Renal cortical epithelial cell (primary cell): Measurements from ENCODE around the gene VSIG2. TPM values are rescaled to one million over a fixed set of nuclear protein-coding genes. Genes with fewer than 3 reads are reported as not detected.

Experiments
- DNase-seq: peaks from one replicate; pipeline ENCODE4 v3.0.0-alpha.2; 2011; ENCODE audit warnings: low read depth
- total RNA-seq: library from RNA; depleted of rRNA; stranded (reverse); fragments of >200 nt; gene quantifications from 2 replicates; pipeline ENCODE4 v1.2.3, GENCODE V29; 2014

The VSIG2 gene
- total RNA-seq, 1 donor from 2014 or later, result 0.10 TPM

DNA sequence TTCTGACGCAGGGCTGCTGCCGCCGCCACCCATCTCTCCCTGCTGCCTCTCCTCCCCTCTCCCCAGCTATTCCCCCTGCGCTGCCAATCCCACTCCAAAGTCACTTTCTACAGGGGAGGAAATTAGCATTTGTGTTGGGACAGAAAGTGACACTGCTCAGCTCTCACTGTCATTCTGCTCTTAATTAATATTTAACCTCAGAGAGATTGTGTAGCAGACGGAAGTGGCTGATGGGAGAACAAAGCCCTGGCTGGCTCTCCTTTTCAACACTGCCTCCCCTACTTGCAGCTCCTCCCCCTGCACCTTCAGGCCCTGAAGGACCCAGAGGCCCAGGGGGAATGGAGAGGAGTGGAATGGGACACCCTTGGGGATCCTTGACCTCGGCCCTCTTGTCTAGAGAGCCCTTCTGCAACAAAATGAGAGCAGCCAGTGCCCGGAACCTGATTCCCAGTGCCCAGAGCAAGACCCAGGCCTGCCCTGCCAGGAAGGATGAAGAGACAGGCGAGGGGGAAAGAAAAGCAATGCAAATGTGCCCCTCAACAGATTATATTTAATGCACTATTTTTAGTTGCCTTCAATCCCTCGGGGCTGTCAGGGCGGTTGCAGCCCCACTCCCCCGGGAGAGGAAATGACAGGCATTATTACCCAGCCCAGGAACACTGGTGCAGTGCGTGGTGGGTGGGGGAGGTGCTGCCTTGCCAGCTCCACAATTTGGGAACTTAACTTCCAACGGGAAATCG, 26.9 kb downstream of the VSIG2 start:
- no peak for DNase-seq

DNA sequence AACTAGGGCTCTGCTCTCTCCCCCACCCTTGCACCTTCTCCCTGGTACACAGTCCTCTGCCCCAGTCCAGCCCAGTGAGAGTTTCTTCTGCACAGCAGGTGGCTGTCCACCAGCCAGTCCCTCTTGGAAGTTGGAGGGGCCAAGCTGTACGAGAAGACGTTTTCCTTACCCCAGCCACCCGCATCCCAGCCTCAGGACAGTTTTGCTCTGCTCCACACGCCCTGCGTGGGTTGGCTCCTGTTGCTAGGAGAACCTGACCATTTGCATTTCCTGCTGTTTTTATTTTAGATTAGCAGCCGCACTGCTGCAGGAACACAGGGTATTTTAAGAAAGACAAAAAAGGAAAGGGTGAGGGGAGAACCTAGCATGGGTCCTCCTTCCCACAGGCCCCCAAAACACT, 29.9 kb downstream of the VSIG2 start:
- DNase-seq, result no peak

DNA sequence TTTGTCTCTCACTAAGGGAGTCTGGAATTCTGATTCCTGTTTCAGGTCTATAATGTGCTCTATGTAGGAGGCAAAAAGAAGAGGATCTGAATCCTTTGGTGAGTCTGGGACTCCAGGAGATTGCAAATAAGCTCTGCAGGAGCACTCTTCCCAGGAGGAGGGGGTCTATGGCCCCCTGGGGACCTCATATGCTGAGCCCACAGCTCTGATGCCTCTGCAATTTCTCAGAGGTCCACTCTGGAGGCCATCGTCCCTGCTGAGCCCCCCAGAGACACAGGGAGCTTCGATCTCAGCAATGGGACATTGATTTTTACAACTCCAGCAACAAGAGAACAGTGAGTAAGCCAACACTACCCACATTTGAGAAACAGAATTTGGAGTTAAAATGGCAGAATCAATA, 32.5 kb downstream of the VSIG2 start:
- no peak for DNase-seq

DNA sequence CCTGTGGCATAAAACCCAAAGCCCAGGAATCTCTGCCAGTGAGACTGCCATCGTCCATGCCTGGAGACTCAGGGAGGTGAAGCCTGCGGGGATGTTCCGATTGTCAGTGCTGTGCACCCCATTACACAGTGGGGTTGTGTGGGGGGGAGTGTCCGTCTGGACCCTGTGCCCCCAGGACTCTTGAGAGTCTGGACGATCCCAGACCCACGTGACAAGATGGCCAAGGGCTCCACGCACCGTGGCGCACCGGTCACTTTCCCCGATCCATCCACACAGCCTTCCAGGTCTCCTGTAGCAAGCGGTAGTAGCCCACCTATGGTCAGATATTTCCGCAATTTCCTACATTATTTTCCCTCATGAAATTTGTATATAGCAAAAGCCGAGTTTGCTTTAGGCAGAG, 33.3 kb downstream of the VSIG2 start:
- no peak for DNase-seq

DNA sequence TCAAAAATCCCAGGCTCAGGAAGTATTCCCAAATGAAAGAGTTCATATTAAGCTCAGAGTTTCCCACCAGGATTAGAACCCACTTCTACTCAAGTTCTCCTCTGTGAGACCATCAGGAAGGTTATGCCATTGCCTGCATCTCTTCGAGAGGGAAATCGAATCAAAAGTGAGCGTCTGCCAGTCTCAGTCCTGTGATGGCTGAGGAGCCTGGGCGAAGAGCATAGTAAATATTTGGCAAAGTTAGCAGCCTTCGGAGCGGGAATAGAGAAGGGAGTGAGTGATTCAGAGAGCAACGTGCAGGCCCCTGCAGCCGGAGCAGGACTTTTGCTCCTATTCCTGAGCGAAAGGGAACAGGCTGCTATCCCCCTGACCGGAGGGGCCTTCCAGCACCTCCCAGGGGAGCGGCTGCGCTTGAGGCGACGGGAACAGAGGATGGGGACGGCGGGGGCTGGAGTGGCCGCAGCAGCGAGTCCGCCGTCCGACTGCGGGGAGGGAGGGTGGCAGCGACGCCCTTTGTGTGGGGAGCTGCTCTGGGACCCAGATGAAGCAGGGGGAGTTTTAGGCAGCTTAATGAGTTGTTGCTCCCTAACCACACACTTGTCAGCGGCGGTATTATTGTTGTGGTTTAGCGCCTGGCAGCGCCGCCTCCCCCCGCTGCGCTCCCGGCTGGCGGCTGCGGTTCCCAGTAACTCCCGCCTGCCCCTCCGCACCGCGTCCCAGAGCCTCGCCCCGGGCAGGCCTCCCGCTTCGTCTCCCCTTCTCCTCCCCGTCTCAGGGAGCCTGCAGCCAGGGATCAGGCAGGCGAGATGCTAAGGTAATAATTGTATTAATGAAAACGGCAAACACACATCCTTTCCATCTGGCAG, 34.0 kb downstream of the VSIG2 start:
- DNase-seq, result peak; percentile 34

DNA sequence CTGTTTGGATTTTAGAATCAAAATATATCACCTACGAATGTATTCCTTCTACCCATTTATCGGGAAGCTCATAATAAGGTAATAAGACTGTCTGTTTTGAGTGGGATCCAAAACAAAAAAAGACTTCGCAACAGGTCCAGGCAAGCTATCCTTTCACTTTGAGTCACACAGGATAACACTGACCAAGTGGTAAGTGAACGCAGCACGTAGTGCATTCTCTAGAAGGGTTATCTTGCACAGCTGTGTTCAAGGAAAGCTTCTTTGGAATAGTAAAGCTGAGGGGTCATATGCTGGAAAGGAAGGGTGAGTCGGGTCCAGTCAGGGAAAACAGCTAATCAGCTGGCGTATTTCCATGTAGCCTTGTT, 34.7 kb downstream of the VSIG2 start:
- DNase-seq, result peak; percentile 13

DNA sequence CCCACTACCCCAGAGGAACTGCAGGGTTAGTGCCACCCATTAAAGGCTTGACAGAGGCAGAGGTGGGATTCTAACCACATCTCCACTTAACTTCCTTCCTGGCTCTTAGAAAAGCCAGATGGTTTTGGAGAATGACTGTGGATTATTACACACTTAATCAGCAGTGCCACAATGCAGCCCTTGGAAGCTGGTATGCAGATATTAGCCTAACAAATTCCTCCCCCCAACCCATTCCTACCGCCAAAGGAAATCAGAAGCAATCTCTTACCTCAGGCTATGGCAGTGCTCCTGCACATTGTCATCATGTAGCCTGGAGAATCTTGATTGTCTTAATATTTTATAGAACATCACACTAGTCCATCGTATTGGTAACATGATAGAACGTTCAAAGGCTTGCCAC, 35.5 kb downstream of the VSIG2 start:
- DNase-seq, result peak; percentile 40

DNA sequence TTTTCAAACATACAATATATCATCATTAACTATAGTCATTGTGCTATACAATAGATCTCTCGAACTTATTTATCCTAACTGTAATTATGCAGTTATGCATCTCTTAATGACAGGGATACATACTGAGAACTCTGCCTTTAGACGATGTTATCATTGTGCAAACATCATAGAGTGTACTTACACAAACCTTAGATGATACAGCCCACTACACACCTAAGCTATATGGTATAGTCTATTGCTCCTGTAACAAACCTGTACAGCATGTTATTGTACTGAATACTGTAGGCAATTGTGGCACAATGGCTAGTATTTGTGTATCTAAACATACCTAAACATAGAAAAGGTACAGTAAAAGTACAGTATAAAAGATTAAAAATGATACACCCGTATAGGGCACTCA, 39.7 kb downstream of the VSIG2 start:
- no peak for DNase-seq

DNA sequence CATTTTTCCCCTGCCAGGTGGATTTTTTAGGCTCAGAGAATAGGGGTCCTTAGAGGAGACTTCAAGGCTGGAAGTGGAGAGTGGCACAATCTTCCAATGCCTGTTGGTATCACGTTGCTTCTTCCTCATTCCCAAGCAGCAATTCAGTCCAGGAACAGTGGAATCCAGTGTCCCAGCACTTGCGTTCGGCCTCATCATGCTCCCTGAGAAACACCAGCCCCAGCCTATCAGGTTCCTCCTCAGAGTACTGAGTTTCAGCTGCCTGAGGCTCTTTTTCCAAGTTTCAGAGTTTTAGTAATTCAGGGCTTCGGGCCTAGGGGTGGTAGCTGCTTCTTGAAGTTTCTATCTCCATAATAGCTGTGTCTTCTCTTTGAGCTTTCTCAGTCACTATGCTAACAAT, 44.2 kb downstream of the VSIG2 start:
- DNase-seq, result no peak

DNA sequence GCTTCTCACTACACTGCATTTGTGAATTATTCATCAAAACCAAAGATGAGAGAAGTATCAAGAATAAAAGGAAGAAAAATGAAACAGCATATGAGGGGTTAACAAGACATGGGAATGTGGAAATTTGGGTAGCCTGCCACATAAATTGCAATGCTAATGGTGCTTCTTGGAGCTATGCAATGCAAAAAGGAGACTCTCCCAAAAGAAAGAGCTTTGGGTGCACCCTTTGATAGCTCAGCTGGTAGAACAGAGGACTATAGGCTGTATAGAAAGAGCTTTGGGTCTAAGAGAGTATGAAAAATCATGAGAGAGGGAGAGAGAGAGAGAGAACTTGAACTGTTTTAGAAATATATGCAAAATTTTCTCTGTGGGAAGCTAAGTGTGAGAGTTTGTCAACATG, 52.0 kb downstream of the VSIG2 start:
- DNase-seq, result no peak

DNA sequence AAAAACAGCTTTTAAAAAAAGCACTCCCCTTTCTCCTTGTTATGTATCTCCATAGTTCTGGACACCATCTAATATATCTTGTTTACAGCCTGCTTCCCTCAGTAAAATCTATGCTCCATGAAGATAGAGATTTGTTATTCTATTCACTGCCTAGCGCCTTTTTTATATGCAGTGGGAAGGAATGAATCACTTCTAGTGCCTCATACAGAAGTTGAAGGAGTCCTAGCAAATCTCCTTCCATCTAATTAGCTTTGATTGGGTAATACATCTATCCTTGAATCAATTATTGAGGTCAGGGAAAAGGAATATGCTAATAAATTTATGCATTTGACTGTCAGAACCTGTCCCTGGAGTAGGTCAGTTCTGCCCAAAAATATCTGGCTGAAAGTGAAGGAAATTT, 52.5 kb downstream of the VSIG2 start:
- DNase-seq, result no peak

Other genes with a start within 250 kb of the VSIG2 start
- not detected in 2 replicates for gene OR8B12, start 208.6 kb downstream of the VSIG2 start, total RNA-seq
- not detected in 2 replicates for gene OR8A1, start 182.3 kb downstream of the VSIG2 start, total RNA-seq
- gene PANX3, start 140.8 kb downstream of the VSIG2 start, total RNA-seq, result not detected in 2 replicates
- gene TBRG1, start 129.4 kb downstream of the VSIG2 start, total RNA-seq, result 22.4 and 33.1 TPM in 2 replicates
- 8.7 and 36.5 TPM in 2 replicates for gene SIAE, start 78.5 kb downstream of the VSIG2 start, total RNA-seq
- gene SPA17, start 78.4 kb downstream of the VSIG2 start, total RNA-seq, result 11.3 and 22.6 TPM in 2 replicates
- gene NRGN, start 12.3 kb downstream of the VSIG2 start, total RNA-seq, result 0.10 TPM in 1 of 2 replicates, not detected in the other
- gene ESAM, start 10.0 kb upstream of the VSIG2 start, total RNA-seq, result 0.50 and 1.4 TPM in 2 replicates
- 3.5 and 10.8 TPM in 2 replicates for gene MSANTD2, start 48.2 kb upstream of the VSIG2 start, total RNA-seq
- 7.3 and 12.2 TPM in 2 replicates for gene ROBO3, start 113.2 kb upstream of the VSIG2 start, total RNA-seq
- 0.85 and 4.2 TPM in 2 replicates for gene ROBO4, start 145.6 kb upstream of the VSIG2 start, total RNA-seq
- not detected in 2 replicates for gene HEPN1, start 167.0 kb upstream of the VSIG2 start, total RNA-seq
- gene HEPACAM, start 183.8 kb upstream of the VSIG2 start, total RNA-seq, result 0.25 TPM in 1 of 2 replicates, not detected in the other
- gene CCDC15, start 201.9 kb upstream of the VSIG2 start, total RNA-seq, result 0.17 and 0.50 TPM in 2 replicates